SHP77 treated with DMSO at 0.1 percent for 48 hours (cell line): ENCODE data around the gene ALG2.
A peak's percentile ranks its signal among the peaks of the same experiment; 100 is the strongest.

ENCODE experiments used
- DNase-seq: peaks from one replicate; lab custom pipeline; 2025; lab: John Stamatoyannopoulos, UW

Gene ALG2, protein sequence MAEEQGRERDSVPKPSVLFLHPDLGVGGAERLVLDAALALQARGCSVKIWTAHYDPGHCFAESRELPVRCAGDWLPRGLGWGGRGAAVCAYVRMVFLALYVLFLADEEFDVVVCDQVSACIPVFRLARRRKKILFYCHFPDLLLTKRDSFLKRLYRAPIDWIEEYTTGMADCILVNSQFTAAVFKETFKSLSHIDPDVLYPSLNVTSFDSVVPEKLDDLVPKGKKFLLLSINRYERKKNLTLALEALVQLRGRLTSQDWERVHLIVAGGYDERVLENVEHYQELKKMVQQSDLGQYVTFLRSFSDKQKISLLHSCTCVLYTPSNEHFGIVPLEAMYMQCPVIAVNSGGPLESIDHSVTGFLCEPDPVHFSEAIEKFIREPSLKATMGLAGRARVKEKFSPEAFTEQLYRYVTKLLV

DNA sequence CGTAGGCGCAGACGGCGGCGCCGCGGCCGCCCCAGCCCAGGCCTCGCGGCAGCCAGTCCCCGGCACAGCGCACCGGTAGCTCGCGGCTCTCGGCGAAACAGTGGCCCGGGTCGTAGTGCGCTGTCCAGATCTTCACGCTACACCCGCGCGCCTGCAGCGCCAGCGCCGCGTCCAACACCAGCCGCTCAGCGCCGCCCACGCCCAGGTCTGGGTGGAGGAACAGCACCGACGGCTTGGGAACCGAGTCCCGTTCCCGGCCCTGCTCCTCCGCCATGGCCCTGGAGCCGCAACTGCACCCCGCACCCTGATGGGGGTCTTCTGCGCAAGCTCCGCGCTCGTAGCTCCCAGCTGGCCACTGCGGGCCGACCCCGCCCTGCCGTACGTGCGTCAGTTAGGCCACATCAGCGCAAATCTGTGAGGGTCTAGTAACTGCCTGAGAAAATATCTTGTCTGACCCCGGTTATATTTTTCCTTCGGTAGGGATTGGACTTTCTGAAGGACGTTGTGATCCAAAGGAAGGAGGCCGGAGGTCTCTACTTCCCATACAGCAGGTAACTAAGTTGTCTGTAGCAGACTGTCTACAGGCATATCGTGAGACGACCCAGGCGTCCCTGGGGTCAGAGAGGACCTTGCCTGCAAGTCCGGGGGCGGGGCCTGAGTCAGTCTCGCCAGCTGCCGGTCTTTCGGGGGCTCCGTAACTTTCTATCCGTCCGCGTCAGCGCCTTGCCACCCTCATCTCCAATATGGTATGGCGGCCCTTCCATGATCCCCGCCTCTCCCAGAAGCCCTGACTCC is at the start of gene ALG2, which contains the start of gene SEC61B:
Gene ALG2, minus strand, starts transcription at position 322 of the 795 bp plus-strand sequence. Its CDS starts 48 bp downstream, at position 274.
Gene SEC61B, plus strand, starts transcription at position 662 of the 795 bp plus-strand sequence. Its CDS starts 82 bp downstream, at position 744.
- DNase-seq: peak; percentile 96

DNA sequence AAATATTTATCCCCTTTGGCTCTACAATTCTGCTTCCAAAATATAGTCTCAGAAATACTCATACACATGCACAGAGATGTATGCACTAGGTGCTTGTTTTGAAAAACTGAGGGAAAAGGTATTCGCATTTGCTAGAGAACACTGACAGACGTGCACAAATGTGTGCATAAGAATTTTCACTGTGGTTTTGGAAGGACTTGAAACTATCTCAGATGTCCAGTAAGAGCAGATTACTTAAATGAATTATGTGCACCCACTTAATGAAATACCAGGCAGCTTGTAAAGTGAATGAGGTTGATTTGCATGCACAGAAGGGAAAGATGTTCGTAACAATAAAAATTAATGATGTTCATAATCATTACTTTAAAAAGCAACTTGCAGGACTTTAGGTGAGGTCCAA is 48.7 kb upstream of the ALG2 start:
- no peak for DNase-seq

DNA sequence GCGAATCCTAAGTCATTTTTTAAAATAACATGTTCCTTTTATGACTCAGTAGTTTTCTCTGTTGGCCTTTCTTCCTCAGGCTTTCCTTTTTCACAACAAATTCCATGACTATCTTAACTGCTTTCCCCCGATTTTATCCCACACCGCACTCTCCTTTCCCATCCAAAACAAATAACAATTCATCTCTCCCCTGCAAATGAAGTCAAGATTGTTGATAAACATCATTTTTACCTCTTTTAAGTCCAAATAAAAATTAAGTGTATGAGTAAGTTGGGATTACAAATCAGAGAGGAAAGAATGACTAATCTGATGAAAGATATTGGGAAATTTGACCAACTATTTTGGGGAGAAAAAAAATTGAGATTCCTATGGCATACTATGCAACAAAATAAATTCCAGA is 47.7 kb upstream of the ALG2 start:
- DNase-seq: no peak

DNA sequence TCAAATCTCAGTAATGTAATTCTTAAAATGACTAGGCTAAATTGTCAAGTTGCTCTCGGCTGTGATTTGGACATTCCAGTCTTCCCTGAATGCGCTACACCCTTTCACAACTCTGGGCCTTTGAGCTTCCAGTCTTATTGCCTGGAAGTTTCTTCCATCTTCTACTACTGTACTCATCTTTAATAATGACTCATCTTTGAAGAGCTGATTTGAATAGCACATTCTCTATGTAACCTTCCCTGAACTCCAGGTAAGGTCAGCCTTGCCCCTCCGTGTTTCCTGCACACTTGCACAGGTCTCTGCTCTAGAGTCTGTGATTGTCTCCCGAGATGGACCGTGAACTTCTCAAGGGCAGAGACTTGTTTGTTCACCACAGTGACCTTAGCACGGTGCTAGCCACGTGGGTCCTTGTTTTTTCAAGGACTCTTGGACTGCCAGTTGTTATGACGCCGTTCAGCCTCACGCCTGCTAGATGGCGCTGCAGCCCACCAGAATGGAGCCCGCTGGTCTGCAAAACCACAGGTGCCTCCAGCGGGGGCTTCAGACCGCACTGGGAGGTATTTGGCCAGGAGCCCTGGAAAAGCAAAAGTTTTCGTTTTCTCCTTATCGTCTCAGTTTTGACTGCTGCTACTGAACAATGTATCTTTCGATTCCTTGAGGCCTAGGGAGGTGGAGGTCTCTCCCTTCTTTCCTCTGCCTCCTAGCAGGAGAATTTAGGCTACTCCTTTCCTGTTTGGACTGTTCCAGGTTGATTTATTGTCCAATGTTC is 44.7 kb upstream of the ALG2 start:
- DNase-seq: peak; percentile 49

DNA sequence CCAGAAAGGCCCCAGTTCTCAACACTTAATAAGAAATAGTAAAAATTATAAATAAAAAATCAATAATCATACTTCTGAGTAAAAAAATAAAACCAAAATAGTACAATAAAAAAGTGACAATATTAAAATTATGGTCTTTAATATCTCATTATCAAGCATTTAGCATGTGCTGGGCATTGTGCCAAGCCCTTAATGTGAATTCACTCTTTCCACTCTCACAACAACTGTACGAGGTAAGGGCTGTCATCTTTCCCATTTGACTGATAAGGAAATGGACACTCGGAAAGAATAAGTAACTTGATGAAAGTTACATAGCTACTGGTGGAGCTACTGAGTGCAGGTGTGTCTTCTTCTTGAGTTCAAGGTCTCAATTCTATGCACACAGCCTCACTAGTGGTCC is 43.9 kb upstream of the ALG2 start:
- DNase-seq: no peak

DNA sequence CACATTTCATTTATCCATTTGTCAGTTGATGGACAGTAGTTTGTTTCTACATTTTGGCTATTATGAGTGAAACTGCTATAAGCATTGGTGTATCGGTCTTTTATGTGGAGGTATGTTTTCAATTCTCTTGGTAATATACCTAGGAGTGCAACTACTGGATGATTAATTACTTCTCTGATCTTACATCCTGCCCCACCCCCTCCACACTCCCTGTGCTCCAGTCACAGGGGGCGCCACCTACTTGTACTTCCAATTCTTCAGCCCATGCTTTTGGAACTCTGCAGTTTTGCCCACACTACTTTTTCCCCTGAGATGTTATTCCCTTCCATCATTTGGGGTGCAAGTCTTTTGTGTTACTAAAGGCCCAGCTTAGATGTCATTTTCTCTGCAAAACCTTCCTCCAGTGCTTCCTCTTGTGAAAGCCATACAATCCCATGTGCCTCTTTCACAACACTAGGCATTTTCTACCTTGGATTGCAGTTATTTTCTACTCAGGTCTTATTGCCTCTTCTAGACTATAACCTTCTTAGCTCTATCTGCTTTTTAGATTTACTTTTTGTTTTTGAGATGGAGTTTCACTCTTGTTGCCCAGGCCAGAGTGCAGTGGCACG is 42.4 kb upstream of the ALG2 start:
- no peak for DNase-seq

DNA sequence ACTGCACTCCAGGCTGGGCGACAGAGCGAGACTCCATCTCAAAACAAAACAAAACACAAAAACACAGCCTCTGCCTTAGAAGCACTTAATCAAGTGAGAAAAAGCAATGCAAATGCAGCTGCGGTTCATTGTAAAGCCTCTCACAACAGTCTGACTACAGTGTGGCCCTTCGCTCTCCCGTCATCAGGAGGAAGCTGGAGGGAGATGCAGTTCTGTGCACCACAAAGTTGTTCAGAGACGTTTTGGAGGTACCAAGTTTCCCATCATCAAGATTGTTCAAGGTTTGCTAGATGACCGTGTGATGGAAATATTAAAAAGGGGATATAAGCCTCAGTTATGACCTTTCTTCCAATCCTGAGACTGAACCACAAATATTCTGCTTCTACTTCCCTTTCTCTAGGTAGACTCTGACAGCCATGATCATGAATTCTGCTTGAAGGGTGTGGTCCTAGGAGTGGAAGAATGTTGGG is 41.2 kb upstream of the ALG2 start:
- DNase-seq: no peak

DNA sequence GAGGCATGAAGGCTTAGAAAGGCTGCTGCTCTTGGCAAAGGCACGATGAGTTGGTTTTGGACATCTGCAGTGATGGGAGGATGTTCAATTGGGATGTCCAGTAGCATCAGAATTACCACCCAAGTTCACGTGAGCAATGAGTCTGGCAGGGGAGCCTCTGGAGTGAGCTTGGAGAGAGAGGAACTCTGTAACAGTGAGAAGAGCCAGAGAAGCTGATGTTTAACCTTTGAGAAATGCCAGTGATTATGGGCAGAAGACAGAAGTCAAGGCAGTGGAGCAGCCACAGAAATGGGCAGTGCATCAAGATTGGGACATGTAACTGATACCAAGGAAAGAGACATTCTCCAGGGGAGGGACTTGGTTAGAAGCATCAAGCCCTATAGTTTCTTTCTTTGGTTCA is 40.2 kb upstream of the ALG2 start:
- no peak for DNase-seq

DNA sequence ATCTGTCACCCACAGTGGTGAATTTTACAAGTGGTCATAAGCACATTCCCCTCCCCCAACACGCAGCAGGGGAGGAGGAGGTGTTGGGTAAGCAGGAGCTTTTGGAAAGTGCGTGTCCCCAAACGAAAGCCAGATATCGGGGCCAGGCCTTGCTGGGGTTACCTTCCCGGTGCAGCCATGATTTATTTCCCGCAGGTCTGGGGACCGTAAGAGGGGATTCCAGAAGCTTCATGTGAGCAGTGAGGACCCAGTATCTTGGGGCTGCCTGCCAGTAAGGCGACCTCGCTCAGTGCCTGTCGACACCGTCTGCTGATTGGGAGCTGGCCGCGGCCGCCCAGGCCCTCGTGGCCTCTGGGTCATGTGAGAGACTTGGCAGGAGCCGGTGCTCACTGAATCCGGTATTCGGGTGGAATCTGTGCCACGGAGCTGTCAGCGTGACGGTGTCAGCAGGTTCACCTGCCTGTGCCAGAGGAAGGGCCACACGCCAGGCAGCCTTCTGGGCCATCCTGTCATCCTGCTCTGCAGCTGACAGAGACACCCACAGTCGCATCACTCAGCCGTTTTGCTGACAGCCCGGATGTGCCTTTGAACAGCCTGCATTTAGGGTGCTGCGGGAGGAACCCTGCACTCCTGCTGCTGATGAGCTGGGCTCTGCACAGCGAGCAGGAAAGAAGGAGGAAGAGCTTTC is 37.6 kb upstream of the ALG2 start:
- DNase-seq: peak; percentile 7

DNA sequence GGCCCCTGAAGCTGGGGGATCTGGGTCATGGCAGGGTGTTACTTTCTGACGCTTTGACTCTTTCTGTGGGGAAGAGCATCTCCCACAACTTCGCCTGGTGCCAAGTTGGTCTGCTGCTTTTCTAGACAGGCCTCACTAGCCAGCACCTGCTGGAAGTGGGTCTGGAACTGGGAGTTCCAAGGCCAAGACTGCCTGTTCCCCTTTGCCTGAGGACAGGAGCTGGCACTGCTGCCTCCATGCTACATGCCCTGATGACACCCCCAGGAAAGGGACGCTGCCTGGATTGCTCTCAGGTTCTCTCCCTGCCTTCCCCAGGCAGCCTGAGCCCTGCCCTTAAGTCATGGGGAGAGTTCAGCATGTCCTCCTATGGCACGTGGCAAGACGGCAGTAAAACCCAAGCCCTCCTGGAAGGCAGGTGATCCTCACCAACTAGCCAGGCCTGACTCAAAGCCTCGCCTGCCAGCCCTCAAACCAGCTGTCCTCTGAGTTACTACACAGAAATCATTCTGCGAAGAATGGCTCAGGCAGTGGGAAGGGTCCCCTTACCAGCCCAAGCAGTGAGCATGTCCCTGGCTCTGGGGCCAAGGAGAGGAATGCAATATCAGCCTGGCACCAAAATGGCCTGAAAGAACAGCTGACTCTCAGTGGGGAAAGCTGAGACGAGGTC is 36.1 kb upstream of the ALG2 start:
- DNase-seq: no peak

DNA sequence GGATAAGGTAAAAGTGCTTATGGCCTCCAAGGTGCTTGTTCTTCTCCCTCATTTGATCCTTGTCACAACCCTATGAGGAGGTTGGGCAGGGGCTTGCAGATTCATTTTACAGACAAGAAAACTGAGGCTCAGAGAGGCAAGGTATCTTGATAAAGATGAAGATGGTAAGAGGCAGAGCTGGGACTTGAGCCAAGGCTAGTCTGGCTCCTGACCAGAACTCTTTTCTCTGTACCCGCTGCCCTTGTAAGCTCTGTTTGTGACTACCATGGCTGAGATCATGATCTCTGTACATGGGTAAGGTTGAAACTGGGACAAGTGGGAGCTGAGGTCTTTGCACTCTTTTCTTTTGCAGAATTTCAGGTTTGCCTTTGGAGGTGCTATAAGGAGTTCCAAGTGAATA is 33.9 kb upstream of the ALG2 start:
- DNase-seq: no peak

DNA sequence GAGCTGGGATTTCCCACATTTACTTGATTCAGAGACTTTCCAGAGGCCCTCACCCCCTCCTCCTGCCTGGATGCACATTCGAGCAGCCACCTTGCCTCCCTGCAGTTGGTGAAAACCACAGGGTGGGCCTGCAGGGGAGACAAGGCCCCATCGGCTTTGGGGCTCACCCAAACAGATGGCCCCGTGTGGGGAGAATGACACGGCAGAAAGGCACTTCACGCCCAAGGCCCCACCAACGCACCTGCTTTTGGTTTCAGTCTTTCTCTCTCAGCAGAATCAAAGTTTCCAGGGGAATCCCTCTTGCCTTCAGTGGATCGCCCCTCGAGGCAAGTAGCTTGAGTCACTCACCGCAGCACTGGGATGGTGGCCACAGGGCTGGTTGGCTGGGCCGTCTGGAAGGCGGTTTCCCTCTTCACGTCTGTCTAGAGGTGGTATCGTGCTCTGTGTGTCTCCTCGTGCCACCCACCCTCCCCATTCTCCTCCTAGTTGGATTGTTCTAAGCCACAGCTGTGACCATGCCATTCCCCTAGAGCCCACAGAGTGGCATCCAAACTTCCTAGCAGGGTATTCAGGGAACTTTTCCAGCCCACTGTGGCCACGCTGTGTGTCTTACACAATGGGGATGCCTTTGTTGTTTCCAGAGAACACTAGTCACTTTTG is 32.2 kb upstream of the ALG2 start:
- no peak for DNase-seq

DNA sequence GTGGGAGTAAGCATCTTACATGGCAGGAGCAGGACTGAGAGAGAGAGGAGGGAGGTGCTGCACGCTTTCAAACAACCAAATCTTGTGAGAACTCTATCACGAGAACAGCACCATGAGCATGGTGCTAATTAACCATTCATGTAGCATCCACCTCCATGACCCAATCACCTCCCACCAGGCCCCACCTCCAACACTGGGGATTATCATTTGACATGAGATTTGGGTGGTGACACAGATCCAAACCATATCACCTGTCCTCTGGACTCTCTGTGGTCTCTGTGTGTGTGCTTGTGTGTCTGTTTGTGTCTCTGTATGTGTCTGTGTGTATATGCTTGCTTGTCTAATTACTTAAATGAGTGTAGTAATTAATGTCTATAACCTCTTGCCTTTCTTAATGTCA is 31.4 kb upstream of the ALG2 start:
- no peak for DNase-seq

DNA sequence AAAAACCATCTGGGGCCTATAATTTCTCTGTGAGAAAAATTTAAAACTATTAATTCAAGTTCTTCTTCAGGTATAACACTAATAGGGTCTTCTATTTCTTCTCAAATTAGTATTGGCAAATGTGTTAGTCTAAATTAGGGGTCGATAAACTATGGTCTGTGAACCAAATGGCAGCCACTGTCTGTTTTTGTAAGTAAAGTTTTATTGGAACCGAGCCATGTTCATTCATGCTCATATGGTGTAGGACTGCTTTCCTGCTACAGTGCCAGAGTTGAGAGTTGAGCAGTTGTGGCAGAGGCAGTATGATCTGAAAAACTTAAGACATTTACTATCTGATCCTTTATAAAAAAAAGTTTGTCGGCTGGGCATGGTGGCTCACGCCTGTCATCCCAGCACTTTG is 29.4 kb upstream of the ALG2 start:
- no peak for DNase-seq

DNA sequence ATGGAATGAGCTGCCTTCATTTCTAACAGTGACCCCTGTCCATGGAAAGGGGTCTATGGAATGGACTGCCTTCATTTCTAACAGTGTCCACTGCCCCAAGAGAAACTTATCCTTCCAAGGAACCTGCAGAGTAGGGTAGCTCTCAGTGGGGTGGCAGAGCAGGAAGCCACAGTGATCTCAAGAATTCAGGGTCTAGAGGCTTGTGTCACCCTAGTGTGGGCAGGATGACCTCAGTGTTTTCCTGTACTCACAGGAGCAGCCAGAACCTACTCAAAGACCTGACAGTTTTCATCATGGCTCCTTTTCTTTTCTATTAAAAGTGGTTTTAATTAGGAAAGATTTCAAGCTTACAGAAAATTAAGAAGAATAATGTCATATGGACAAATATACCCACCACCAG is 27.9 kb upstream of the ALG2 start:
- DNase-seq: no peak

DNA sequence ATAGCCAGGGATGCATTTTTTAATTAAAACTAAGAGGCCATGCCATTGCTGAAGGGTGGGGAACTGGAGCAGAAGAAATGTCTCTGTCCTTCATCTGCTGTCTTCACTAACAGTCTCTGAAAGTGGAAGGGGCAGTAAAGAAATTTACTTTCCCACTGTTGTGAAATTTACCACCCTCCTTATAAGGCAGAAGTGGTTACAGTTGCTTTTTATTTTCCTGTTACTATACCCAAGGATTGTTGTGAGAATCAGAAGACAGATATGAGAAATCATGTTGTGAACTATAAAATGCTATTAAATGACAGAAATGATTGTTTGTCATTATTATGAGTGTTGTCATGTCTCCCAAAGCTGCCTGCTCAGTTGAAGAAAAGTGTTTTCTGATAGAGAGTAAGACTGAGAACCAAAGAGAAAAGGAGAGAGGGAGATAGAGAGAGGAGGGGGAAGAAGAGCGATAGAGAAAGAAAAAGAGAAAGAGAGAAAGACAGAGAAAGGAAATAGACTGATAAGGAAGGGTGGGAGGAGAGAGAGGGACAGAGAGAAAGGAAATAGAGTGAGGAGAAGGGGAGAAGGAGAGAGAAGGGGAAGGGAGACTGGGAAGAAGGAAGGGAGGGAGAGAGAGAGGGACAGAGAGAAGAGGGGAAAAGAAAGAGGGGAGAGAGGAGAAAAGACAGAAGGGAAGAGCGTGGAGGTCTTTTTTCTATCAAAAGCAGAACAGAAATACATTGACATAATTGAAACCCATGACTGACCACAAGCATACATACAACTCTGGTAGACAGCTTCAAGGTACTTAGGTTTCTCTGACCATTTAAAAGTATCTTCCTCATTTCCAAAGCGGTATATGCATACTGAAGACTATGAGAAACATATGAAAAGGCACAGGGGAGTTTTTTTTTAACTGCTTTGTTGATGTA is 22.9 kb upstream of the ALG2 start:
- no peak for DNase-seq

DNA sequence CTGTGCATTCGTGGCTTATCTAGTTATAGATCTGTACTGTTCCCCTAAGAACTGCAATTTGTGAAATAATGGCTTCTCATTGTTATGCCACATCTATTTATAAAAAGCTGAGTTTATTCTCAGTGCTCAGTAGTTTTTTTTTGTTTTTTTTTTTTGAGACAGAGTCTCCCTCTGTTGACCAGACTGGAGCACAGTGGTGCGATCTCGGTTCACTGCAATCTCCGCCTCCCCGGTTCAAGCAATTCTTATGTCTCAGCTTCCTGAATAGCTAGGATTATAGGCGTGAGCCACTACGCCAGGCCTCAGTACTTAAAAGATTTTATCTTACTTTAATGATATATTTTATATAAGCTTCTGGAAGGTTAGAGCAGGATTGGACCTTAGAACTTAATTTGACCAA is 19.4 kb upstream of the ALG2 start:
- no peak for DNase-seq

DNA sequence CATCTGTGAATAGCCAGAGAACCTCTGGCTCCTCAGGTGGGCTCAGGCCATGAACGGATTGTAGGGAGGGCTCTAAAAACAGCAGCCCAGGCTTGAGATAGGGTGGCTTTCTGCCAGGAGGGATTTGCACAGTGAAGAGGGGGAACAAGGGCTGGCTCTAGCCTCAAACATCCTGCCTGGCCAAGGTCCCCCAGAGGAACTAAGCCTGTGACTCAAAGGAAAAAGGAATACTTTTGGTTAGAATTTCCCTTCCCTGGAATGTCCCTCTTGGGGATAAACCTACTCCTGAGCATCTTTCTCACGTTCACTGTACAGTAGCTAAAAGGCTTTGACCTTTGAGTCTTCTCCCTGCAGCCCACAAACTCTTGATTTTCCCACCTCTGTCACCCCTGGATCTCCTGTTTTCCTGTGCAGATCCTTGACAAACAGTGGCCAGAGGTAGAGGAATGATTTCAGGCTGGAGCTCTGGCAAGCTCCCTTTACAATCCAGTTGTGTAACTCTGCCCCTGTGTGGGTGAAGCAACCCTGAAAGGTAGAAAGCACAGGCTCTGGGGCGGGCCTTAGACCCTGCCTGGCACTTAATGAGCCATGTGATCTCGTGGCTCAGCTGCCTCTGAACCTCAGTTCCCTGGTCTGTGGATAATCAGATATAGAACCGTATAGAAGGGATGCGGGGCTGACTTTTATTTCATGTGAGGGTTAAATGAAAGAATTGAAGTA is 17.8 kb upstream of the ALG2 start:
- no peak for DNase-seq
